Hepatocyte (in vitro differentiated cells): ENCODE results near the gene SNAI3. TPM values are rescaled to one million over a fixed set of nuclear protein-coding genes. Genes with fewer than 3 reads are reported as not detected.

ENCODE experiments used
- DNase-seq: peaks from one replicate; pipeline ENCODE4 v3.0.0-alpha.2; 2016; ENCODE audit warnings: low spot score
- H2AFZ ChIP-seq: fragments of 200-600 bp; sonication (generic); 2 replicates; pipeline ENCODE4 v1.6.0; 2016; ENCODE audit warnings: antibody characterized with exemption, mild to moderate bottlenecking
- H3K27ac ChIP-seq: fragments of 200-600 bp; sonication (generic); 2 replicates; pipeline ENCODE4 v1.5.1; 2016; ENCODE audit warnings: mild to moderate bottlenecking
- H3K27me3 ChIP-seq: fragments of 200-600 bp; sonication (generic); 2 replicates; pipeline ENCODE4 v1.6.1; 2016
- H3K36me3 ChIP-seq: fragments of 200-600 bp; sonication (generic); replicated peaks from 2 replicates; pipeline ENCODE4 v1.5.1; 2016; ENCODE audit warnings: low read depth; ENCODE audit not compliant: insufficient read depth
- H3K4me1 ChIP-seq: fragments of 200-600 bp; sonication (generic); 2 replicates; pipeline ENCODE4 v1.5.1; 2016; ENCODE audit warnings: mild to moderate bottlenecking, moderate library complexity; ENCODE audit not compliant: insufficient read depth
- H3K4me2 ChIP-seq: fragments of 200-600 bp; sonication (generic); 2 replicates; pipeline ENCODE4 v1.6.0; 2016
- H3K4me3 ChIP-seq: fragments of 200-600 bp; sonication (generic); 2 replicates; pipeline ENCODE4 v1.5.1; 2016; ENCODE audit warnings: mild to moderate bottlenecking
- H3K79me2 ChIP-seq: fragments of 200-600 bp; sonication (generic); 2 replicates; pipeline ENCODE4 v1.6.0; 2017; ENCODE audit warnings: mild to moderate bottlenecking
- H3K9me2 ChIP-seq: fragments of 200-600 bp; sonication (generic); replicated peaks from 2 replicates; pipeline ENCODE4 v1.6.0; 2017; ENCODE audit warnings: mild to moderate bottlenecking; ENCODE audit not compliant: insufficient read depth
- H3K9me3 ChIP-seq: fragments of 200-600 bp; sonication (generic); 2 replicates; pipeline ENCODE4 v1.5.1; 2016; ENCODE audit warnings: low read depth, mild to moderate bottlenecking
- H4K20me1 ChIP-seq: fragments of 200-600 bp; sonication (generic); 2 replicates; pipeline ENCODE4 v1.6.0; 2016; ENCODE audit warnings: mild to moderate bottlenecking; ENCODE audit not compliant: insufficient read depth, poor library complexity, severe bottlenecking
- CTCF ChIP-seq: fragments of 200-600 bp; sonication (generic); IDR thresholded peaks from 2 replicates; pipeline ENCODE4 v1.5.1; 2016; ENCODE audit warnings: antibody characterized with exemption, mild to moderate bottlenecking; ENCODE audit not compliant: poor library complexity
- EZH2 ChIP-seq: fragments of 200-600 bp; sonication (generic); IDR thresholded peaks from 2 replicates; pipeline ENCODE4 v1.6.1; 2016; ENCODE audit warnings: antibody characterized with exemption, mild to moderate bottlenecking, borderline replicate concordance
- EZH2phosphoT487 ChIP-seq: fragments of 200-600 bp; sonication (generic); IDR thresholded peaks from one replicate; pipeline ENCODE4 v1.6.1; 2018; ENCODE audit warnings: antibody characterized with exemption, mild to moderate bottlenecking, low read depth, moderate library complexity; ENCODE audit not compliant: unreplicated experiment, severe bottlenecking
- WGBS: methylation state at CpG from one replicate; pipeline ENCODE4 v1.1.6; 2016; ENCODE audit warnings: low lambda C conversion rate; ENCODE audit errors: missing lambda C conversion rate; 5-methylcytosine and 5-hydroxymethylcytosine counted together
- polyA plus RNA-seq: library from polyadenylated mRNA; unstranded; fragments of >200 nt; fragmentation: Nextera tagmentation; extraction: Ambion mirVana; gene quantifications from 2 replicates; pipeline ENCODE4 v1.2.1, GENCODE V29; 2016
- total RNA-seq: library from RNA; depleted of rRNA; stranded (reverse); fragments of >200 nt; gene quantifications from 2 replicates; pipeline ENCODE4 v1.2.3, GENCODE V29; 2014

Gene SNAI3
- total and polyA plus RNA-seq, 2 experiments from 2014 or later, result 1.7 to 5.0 TPM

GRCh38 chr16:88659160-88659559 lies 27.1 kb downstream of the SNAI3 start:
- H3K9me3 ChIP-seq, result no peaks in the 10 kb centered on the region
- H3K27ac ChIP-seq, result no peak overlapping the region
- WGBS, result 98% methylated on average over 25 of the region's 25 CpGs
- H4K20me1 ChIP-seq, result peaks cover 35% of the 10 kb centered on the region
- no peak for DNase-seq
- no peak overlapping the region for H3K4me2 ChIP-seq
- TF ChIP-seq EZH2, result no peak
- no peak for TF ChIP-seq EZH2phosphoT487
- no peak for TF ChIP-seq CTCF
- peaks cover 45% of the 10 kb centered on the region for H3K79me2 ChIP-seq
- no peaks in the 10 kb centered on the region for H3K36me3 ChIP-seq
- no peak overlapping the region for H3K4me3 ChIP-seq
- peaks cover 19% of the 10 kb centered on the region for H3K4me1 ChIP-seq
- no peak overlapping the region for H2AFZ ChIP-seq
- no peaks in the 10 kb centered on the region for H3K9me2 ChIP-seq
- no peaks in the 10 kb centered on the region for H3K27me3 ChIP-seq

- peaks cover 41% of the 10 kb centered on the region for H3K79me2 ChIP-seq
- no peaks in the 10 kb centered on the region for H3K36me3 ChIP-seq
- H3K27me3 ChIP-seq, result no peaks in the 10 kb centered on the region
Measured at GRCh38 chr16:88658714-88659113, 27.6 kb downstream of the SNAI3 start.

GRCh38 chr16:88657371-88657770 lies 28.9 kb downstream of the SNAI3 start:
- H3K36me3 ChIP-seq, result no peaks in the 10 kb centered on the region
- H3K79me2 ChIP-seq, result peaks cover 35% of the 10 kb centered on the region
- H3K4me2 ChIP-seq, result no peak overlapping the region
- H3K4me3 ChIP-seq, result no peak overlapping the region
- peaks cover 18% of the 10 kb centered on the region for H3K4me1 ChIP-seq
- no peak overlapping the region for H2AFZ ChIP-seq
- no peaks in the 10 kb centered on the region for H3K9me2 ChIP-seq
- TF ChIP-seq EZH2 (no peak), CTCF (no peak), EZH2phosphoT487 (no peak)
- H3K27me3 ChIP-seq, result no peaks in the 10 kb centered on the region
- 97% methylated on average over 19 of the region's 19 CpGs for WGBS
- DNase-seq, result no peak
- H4K20me1 ChIP-seq, result peaks cover 35% of the 10 kb centered on the region
- H3K9me3 ChIP-seq, result no peaks in the 10 kb centered on the region
- no peak overlapping the region for H3K27ac ChIP-seq

More at GRCh38 chr16:88658714-88659113, 27.6 kb downstream of the SNAI3 start:
- DNase-seq, result no peak
- 98% methylated on average over 7 of the region's 15 CpGs for WGBS
- Histone ChIP-seq H3K9me3 (no peaks in the 10 kb centered on the region), H3K9me2 (no peaks in the 10 kb centered on the region), H3K27ac (no peak overlapping the region), H4K20me1 (peaks cover 35% of the 10 kb centered on the region), H3K4me1 (peaks cover 18% of the 10 kb centered on the region), H3K4me3 (no peak overlapping the region), H3K4me2 (no peak overlapping the region), H2AFZ (no peak overlapping the region)
- TF ChIP-seq EZH2, result no peak
- TF ChIP-seq CTCF, result no peak
- TF ChIP-seq EZH2phosphoT487, result no peak
